CD4-positive, alpha-beta T cell treated with Interleukin-1 beta for 1 hour (primary cell): ENCODE results near the gene MIP.
"Not testable (repeated sequence)": the region's sequence is repeated elsewhere in the genome, so short reads cannot be mapped to it uniquely, and the experiment has no call there.

Experiments
- DNase-seq, 2 donors: peaks; one replicate each; pipeline ENCODE4 v3.0.0-alpha.2; 2020 to 2022

Gene MIP

GRCh38 chr12:56454557-56454956 is at the start of gene MIP:
TSS of gene MIP (minus strand) at chr12:56454657. CDS start at chr12:56454613, 44 bp downstream.
- DNase-seq: no peak

GRCh38 chr12:56499879-56500278 is 45.4 kb upstream of the MIP start:
- not testable (repeated sequence) for DNase-seq

- DNase-seq: not testable (repeated sequence)
Observed at GRCh38 chr12:56499452-56499851, 45.0 kb upstream of the MIP start.

GRCh38 chr12:56498126-56498902 is 43.9 kb upstream of the MIP start:
- DNase-seq: not testable (repeated sequence)

- peak; percentile 23 to 63 for DNase-seq
Observed at GRCh38 chr12:56496704-56497103, 42.2 kb upstream of the MIP start.

- DNase-seq: not testable (repeated sequence)
Observed at GRCh38 chr12:56494481-56494880, 40.0 kb upstream of the MIP start.

- not testable (repeated sequence) for DNase-seq
Observed at GRCh38 chr12:56494106-56494415, 39.6 kb upstream of the MIP start.

- DNase-seq: not testable (repeated sequence)
Observed at GRCh38 chr12:56493409-56494105, 39.1 kb upstream of the MIP start.

GRCh38 chr12:56490360-56490759 is 35.9 kb upstream of the MIP start:
- no peak for DNase-seq

- DNase-seq: peak; percentile 79 to 83
Observed at GRCh38 chr12:56488041-56488955, 33.8 kb upstream of the MIP start, which contains the start of gene GLS2. TSS of gene GLS2 (minus strand) at chr12:56488161. CDS start at chr12:56488118, 43 bp downstream.

GRCh38 chr12:56487448-56488040 is 33.1 kb upstream of the MIP start:
- DNase-seq: peak in 1 of 2 donors; percentile 5

GRCh38 chr12:56486694-56487093 is 32.2 kb upstream of the MIP start:
- no peak for DNase-seq

- no peak for DNase-seq
Observed at GRCh38 chr12:56484566-56484965, 30.1 kb upstream of the MIP start.

- DNase-seq: no peak
Observed at GRCh38 chr12:56479625-56480024, 25.2 kb upstream of the MIP start.

- no peak for DNase-seq
Observed at GRCh38 chr12:56477521-56478225, 23.2 kb upstream of the MIP start.

GRCh38 chr12:56476972-56477432 is 22.5 kb upstream of the MIP start:
- DNase-seq: no peak

GRCh38 chr12:56476143-56476542 is 21.7 kb upstream of the MIP start:
- DNase-seq: no peak

GRCh38 chr12:56474389-56474788 is 19.9 kb upstream of the MIP start:
- DNase-seq: no peak

- DNase-seq: no peak
Observed at GRCh38 chr12:56469007-56469930, 14.8 kb upstream of the MIP start.

- peak; percentile 95 for DNase-seq
Observed at GRCh38 chr12:56468216-56469006, 14.0 kb upstream of the MIP start, which contains the start of gene SPRYD4. TSS of gene SPRYD4 (plus strand) at chr12:56468578. CDS start at chr12:56468592, 14 bp downstream.
